Left renal pelvis (tissue), 4 donors: ENCODE results near the gene SNAP25. TPM values are rescaled to one million over a fixed set of nuclear protein-coding genes. Genes with fewer than 3 reads are reported as not detected.

Experiments used
- DNase-seq, 4 donors: peaks; one replicate each; pipeline ENCODE4 v3.0.0-alpha.2; 2013; ENCODE audit warnings: low read depth in 4 of 4, low spot score in 3 of 4
- polyA plus RNA-seq, 4 donors: library from polyadenylated mRNA; unstranded; fragments of 120-200 nt; gene quantifications; one replicate each; pipeline ENCODE4 v1.2.1, GENCODE V29; 2013; ENCODE audit not compliant: insufficient read length in 4 of 4

SNAP25 gene
- polyA plus RNA-seq, 4 donors, result 5.9 to 15.1 (median 8.2) TPM

- no peak for DNase-seq
These were observed 79.1 kb downstream of the SNAP25 start for GRCh38 chr20:10297684-10298240.

GRCh38 chr20:10300582-10301446 lies 82.2 kb downstream of the SNAP25 start:
- DNase-seq, result no peak

GRCh38 chr20:10303852-10304251 lies 85.2 kb downstream of the SNAP25 start:
- no peak for DNase-seq

DNA sequence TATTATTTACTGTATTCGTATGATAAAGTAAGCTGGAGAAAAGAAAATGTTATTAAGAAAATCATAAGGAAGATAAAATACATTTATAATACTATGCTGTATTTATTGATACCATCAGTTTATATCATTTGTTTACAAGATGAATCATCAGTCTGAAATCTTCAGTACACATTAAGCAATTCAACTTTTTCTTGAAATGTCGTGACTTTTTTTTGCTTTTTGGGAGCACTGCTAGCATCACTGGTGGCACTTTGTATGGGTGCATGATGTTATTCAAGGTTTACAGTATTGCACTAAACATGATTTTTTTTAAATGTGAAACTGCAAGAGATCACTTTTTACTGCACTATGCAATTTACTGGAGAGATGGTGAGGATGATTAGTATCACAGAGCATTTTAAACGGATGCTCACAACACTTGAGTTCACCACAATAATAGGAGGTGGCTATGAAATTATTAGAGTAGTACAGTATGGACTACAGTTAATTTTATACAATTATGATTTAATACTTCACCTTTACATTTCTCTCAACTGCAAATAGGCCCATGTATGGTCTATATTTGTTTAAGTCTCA lies 85.9 kb downstream of the SNAP25 start:
- DNase-seq, result no peak

DNA sequence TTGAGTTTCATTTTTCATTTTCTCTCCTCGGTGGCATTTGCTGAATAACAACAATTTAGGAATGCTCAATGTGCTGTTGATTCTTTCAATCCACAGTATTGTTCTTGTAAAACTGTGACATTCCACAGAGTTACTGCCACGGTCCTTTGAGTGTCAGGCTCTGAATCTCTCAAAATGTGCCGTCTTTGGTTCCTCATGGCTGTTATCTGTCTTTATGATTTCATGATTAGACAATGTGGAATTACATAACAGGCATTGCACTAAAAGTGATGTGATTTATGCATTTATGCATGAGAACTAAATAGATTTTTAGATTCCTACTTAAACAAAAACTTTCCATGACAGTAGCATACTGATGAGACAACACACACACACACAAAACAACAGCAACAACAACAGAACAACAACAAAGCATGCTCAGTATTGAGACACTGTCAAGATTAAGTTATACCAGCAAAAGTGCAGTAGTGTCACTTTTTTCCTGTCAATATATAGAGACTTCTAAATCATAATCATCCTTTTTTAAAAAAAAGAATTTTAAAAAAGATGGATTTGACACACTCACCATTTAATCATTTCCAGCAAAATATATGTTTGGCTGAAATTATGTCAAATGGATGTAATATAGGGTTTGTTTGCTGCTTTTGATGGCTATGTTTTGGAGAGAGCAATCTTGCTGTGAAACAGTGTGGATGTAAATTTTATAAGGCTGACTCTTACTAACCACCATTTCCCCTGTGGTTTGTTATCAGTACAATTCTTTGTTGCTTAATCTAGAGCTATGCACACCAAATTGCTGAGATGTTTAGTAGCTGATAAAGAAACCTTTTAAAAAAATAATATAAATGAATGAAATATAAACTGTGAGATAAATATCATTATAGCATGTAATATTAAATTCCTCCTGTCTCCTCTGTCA lies 88.1 kb downstream of the SNAP25 start:
- DNase-seq, result no peak

DNA sequence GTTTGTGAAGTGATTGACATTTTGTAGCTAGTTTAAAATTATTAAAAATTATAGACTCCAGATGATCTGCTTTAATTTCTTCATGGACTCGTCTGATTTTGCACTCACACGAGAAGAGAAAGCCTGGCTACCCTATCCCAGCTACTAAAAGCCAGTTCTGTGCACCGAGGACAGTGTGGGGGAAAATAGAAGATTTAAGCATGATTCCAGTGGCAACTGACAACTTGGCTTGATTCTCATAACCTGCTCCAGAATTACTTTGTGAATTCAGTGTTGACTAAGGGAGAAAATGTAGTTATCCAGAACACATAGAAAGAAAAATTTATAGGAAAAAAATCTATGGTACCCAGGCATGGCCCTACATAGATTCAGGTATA lies 88.7 kb downstream of the SNAP25 start:
- DNase-seq, result no peak

DNA sequence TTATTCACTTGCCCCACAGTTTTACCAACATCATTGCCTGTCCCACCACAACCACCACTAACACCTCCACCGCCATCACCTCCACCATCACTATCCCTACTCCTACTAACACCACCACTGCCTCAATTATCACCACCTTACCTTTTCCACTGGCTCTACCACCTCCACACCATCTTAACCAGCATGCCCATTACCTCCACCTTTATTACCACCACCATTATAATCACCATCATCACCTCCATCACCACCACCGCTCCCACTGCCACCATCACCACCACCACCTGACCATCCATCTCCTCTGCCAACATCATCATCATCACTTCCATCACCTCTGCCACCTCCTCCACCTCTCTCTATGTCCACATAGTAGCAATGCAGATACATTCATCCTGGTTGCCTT lies 90.0 kb downstream of the SNAP25 start:
- DNase-seq, result no peak

GRCh38 chr20:10309326-10309725 lies 90.7 kb downstream of the SNAP25 start:
- no peak for DNase-seq

DNA sequence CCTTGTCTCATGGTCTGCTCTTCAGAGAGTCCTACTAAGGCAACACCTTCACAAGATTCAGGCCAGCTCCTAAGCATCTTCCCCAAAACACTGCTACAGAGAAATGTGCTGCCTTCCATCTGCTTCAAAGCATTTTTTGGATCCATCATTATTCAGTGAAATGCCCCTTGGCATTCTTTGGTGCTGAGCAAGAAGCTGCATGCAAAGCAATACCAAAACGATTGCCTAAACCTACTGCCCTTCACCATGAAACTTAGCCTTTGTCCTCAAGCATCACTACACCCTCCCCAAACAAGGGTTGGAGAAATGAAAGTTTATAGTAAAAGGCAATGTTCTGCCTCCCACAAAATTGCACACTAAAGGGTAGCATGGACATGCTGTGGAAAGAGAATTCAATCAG lies 93.5 kb downstream of the SNAP25 start:
- no peak for DNase-seq

GRCh38 chr20:10313215-10313614 lies 94.6 kb downstream of the SNAP25 start:
- DNase-seq, result no peak

DNA sequence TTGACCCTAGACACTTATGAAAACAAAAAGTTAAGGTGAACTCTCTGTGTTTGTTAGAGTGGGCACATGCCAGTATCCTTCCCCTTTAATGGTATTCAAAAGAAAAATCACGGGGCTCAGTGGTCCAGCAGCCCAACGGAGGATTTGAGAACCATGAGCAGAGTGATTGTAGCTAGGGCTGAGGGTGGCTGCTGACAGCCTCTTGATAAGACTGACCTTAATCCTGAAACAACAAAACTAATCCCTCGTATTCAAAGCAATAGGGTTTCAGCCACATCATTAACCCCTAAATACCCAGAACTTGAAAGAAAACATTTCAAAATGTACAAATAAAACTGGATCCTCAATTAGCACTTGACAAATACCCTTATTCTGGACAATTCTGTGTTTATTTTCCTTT lies 95.1 kb downstream of the SNAP25 start:
- no peak for DNase-seq

GRCh38 chr20:10314198-10314597 lies 95.6 kb downstream of the SNAP25 start:
- DNase-seq, result no peak

- no peak for DNase-seq
These were observed 96.5 kb downstream of the SNAP25 start for GRCh38 chr20:10315138-10315537.

GRCh38 chr20:10316582-10316981 lies 98.0 kb downstream of the SNAP25 start:
- no peak for DNase-seq

DNA sequence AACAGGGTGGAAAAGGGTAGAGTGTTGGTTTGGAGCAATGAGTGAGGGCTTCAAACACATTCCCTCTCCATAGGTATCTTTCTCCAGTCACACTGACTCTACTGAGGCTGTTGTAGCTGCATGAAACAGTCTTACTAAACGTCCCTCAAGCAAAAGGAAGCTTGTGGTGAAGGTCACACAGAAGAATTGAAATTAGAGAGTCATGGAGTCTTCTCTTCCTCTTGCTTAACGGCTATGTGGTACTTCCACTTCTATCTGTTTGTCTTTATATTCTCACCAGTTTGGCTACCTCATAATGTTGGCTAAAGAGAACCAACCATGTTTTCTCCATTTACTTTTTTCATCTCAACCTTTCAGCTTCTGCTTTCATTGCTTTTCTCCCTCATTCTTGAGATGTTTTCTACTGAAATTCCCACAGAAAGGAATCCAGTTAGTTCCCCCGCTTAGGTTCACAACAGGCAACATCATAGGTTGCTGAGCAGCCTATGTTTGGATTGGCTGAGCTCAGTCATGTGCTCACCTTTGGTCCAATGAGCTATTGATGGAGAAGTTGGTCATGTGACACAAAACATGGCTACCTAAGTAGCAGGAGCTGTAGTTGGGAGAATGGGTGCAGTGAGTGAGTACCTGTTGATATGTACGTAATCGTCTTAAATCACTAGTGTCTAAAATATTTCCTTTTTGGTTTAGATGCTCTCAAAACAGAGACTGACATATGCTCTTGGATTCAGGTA lies 99.8 kb downstream of the SNAP25 start:
- no peak for DNase-seq

DNA sequence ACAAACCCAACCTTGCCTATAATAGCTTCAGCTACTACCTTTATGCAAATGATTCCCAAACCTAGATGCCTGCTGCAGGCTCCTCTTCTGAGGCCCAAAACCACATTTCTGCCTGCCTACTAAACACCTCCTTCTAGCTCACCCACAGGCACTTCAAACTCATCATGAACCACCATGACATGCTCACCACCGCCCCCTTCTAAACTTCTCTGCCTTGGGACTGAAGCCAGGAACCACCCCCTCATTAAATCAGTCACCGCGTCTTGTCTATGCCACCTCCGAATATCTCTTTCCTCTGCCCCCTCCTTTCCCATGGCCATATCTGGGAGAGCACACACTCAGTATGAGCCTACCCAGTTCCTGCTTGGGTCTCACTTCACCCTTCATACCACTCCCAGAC lies 101.2 kb downstream of the SNAP25 start:
- DNase-seq, result no peak

DNA sequence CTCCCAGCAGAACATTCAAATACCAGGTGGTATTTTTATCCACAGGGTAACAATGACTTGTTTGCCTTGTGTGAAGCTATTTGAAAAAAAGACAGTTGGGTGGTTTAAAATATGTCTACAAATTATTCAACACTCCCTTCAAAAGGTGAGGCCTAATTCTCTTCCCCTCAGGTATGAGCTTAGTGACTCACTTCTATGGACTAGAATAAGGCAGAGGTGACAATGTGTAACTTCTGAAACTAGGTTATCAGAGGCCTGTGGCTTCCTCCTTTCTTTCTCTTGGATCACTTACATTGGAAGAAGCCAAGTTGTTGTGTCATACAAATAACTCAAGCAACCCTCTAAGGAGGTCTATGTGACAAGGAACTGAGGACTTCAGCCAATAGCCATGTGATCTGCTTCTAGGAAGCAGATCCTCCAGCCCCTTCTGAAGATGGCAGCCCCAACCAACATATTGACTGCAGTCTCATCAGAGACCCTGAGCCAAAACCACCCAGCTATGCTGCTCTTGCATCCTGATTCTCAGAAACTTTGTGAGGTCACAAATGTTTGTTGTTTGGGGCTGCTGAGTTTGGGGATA lies 102.6 kb downstream of the SNAP25 start:
- DNase-seq, result no peak

DNA sequence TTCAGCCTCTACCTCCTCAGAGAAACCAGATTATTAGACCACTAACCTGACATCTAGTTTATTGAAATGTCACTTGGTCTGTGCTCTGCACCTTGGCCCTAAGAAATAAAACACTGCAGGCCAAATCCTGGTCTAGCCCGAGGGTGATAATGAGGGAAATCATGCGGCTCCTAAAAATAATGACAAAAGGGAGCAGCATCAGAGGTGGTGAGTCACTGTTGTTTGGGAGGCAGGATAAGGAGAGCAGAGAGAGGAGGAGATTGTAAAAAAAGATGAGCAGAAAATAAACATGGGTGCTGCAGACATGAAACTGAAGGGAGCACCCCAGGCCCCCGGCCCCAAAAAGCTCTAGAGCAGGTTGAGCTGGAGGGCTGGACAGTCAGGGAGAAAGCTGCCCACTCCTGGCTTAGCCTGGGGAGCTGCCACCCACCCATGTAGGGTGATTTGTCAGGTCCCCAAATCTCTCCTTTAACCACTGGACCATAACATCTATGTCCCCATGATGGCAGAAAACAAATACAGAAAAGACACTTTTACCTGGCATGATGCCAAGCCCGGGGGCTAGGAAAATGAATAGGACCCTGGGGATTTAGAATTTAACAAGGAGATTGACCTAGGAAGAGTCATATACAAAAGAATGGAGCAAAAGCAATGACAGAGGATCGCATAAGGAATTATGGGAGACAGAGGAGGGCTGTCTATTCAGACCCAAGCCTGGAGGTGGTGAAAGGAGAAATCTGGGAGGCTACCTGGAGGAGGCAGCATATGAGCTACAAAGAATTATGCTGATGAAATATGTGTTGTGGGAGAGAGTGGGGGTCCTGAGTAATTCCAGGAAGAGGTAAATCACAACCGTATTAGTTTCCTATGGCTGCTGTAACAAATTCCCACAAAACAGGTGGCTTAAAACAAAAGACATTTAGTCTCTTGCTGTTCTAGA lies 103.7 kb downstream of the SNAP25 start:
- no peak for DNase-seq

DNA sequence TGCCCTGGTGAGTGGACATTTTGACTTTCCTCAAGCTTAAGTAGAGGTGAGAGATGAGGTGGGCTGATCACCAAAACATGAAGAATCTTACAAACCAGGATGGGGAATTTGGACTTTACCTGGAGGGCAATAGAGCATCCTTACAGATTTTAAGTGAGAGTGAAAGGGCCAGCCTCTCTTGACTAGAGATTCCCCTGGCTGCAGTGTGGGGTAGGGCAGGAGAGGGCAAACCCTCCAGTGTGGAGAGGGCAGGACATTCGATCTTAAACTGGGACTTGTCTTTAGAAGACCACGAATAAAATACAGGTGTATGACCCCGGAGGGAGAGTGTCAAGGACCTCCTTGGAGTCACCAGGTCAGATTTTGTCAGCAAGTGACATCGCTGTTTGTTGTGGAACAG lies 105.1 kb downstream of the SNAP25 start:
- DNase-seq, result no peak
